NCI-H2029 (cell line): ENCODE results near the gene TRIM10.
"Not testable (repeated sequence)": the region's sequence is repeated elsewhere in the genome, so short reads cannot be mapped to it uniquely, and the experiment has no call there.

Experiments used
- DNase-seq: peaks from one replicate; lab custom pipeline; 2025; lab: John Stamatoyannopoulos, UW

TRIM10 gene

GRCh38 chr6:30154061-30154460 is 7.0 kb downstream of the TRIM10 start:
- no peak for DNase-seq

- no peak for DNase-seq
These were observed 8.0 kb downstream of the TRIM10 start for GRCh38 chr6:30152910-30153610.

- peak; percentile 54 for DNase-seq
These were observed 8.9 kb downstream of the TRIM10 start for GRCh38 chr6:30152016-30152673.

- no peak for DNase-seq
These were observed 9.4 kb downstream of the TRIM10 start for GRCh38 chr6:30151580-30151979.

GRCh38 chr6:30150671-30151395 is 10.2 kb downstream of the TRIM10 start:
- DNase-seq, result no peak

GRCh38 chr6:30149858-30150550 is 11.0 kb downstream of the TRIM10 start:
- no peak for DNase-seq

GRCh38 chr6:30149234-30149633 is 11.8 kb downstream of the TRIM10 start:
- no peak for DNase-seq

GRCh38 chr6:30147096-30147495 is 13.9 kb downstream of the TRIM10 start:
- no peak for DNase-seq

GRCh38 chr6:30145818-30146217 is 15.2 kb downstream of the TRIM10 start:
- DNase-seq, result no peak

- no peak for DNase-seq
These were observed 16.2 kb downstream of the TRIM10 start for GRCh38 chr6:30144811-30145210.

GRCh38 chr6:30143780-30144179 is 17.2 kb downstream of the TRIM10 start:
- DNase-seq, result no peak

- DNase-seq, result no peak
These were observed 18.3 kb downstream of the TRIM10 start for GRCh38 chr6:30142665-30143064.

GRCh38 chr6:30140240-30140639 is 20.8 kb downstream of the TRIM10 start:
- DNase-seq, result not testable (repeated sequence)

- DNase-seq, result no peak
These were observed 24.3 kb downstream of the TRIM10 start for GRCh38 chr6:30136570-30137286.

- DNase-seq, result no peak
These were observed 25.3 kb downstream of the TRIM10 start, which contains the start of gene TRIM40 for GRCh38 chr6:30135757-30136156. TRIM40 (plus strand) TSS chr6:30136140; CDS start chr6:30137037, 897 bp downstream.

GRCh38 chr6:30135147-30135546 is 25.9 kb downstream of the TRIM10 start:
- no peak for DNase-seq

GRCh38 chr6:30131947-30132497 is 29.0 kb downstream of the TRIM10 start:
- DNase-seq, result no peak

GRCh38 chr6:30130887-30131862 is 29.8 kb downstream of the TRIM10 start:
- DNase-seq, result peak; percentile 72

GRCh38 chr6:30130179-30130679 is 30.8 kb downstream of the TRIM10 start:
- DNase-seq, result no peak
